Activated CD8-positive, alpha-beta T cell treated with anti-CD3 and anti-CD28 coated beads for 36 hours (primary cell): ENCODE data around the gene UBQLNL. TPM values are rescaled to one million over a fixed set of nuclear protein-coding genes. Genes with fewer than 3 reads are reported as not detected.

Source experiments
- ATAC-seq: fragments of 200-7000 bp; cut with Tn5 transposase; one replicate; pipeline ENCODE4 v1.10.0; 2021; ENCODE audit warnings: mild to moderate bottlenecking, moderate library complexity
- CTCF ChIA-PET: fragments of 350-600 bp; sonication (Branson Sonifier 250); formaldehyde crosslinking; loops from one replicate; lab custom pipeline; 2021; ENCODE audit warnings: antibody characterized with exemption; lab: Charles Lee
- POLR2A ChIA-PET: fragments of 350-600 bp; sonication (Branson Sonifier 250); formaldehyde crosslinking; loops from one replicate; lab custom pipeline; 2021; ENCODE audit warnings: antibody characterized with exemption; lab: Charles Lee
- DNase-seq: peaks from one replicate; pipeline ENCODE4 v3.0.0-alpha.2; 2020
- H3K27ac Mint-ChIP-seq: one replicate; pipeline ENCODE4 v1.8.0; 2021; ENCODE audit warnings: mild to moderate bottlenecking, mixed read lengths
- H3K27me3 Mint-ChIP-seq: one replicate; pipeline ENCODE4 v1.8.0; 2021; ENCODE audit warnings: mixed read lengths
- H3K36me3 Mint-ChIP-seq: one replicate; pipeline ENCODE4 v1.8.0; 2021; ENCODE audit warnings: low read depth, mixed read lengths
- H3K4me1 Mint-ChIP-seq: one replicate; pipeline ENCODE4 v1.8.0; 2021; ENCODE audit warnings: low read depth, mixed read lengths
- H3K4me3 Mint-ChIP-seq: one replicate; pipeline ENCODE4 v1.8.0; 2021; ENCODE audit warnings: mild to moderate bottlenecking, moderate library complexity, mixed read lengths
- H3K9me3 Mint-ChIP-seq: one replicate; pipeline ENCODE4 v1.8.0; 2021; ENCODE audit warnings: mixed read lengths
- CTCF ChIP-seq: fragments of 200-600 bp; IDR thresholded peaks from one replicate; pipeline ENCODE4 v1.8.0; 2022; ENCODE audit warnings: antibody characterized with exemption, mild to moderate bottlenecking
- intact Hi-C: fragments of 100-400 bp; cut with micrococcal nuclease; formaldehyde crosslinking; loops from one replicate; pipeline ENCODE4 v1.10.0; 2022
- total RNA-seq, 2 experiments: library from RNA; stranded (reverse); gene quantifications; one replicate each; pipeline ENCODE4 v1.2.3, GENCODE V29; 2021

Gene UBQLNL
- total RNA-seq, 2 experiments from 2014 or later, result 0.25 TPM; not detected in 1

GRCh38 chr11:5528495-5528894, 12.0 kb upstream of the UBQLNL start:
- no peaks in the 10 kb centered on the region for H3K4me1 Mint-ChIP-seq
- ChIA-PET POLR2A (no interaction called here), CTCF (no interaction called here)
- DNase-seq (no peak), ATAC-seq (no peak)
- TF ChIP-seq CTCF, result no peak
- intact Hi-C loops, result no loop called here
- H3K27ac Mint-ChIP-seq, result no peak overlapping the region
- no peaks in the 10 kb centered on the region for H3K9me3 Mint-ChIP-seq
- no peak overlapping the region for H3K4me3 Mint-ChIP-seq
- H3K36me3 Mint-ChIP-seq, result no peaks in the 10 kb centered on the region
- no peaks in the 10 kb centered on the region for H3K27me3 Mint-ChIP-seq

GRCh38 chr11:5527716-5528115, 11.2 kb upstream of the UBQLNL start:
- intact Hi-C loops, result no loop called here
- Mint-ChIP-seq H3K9me3 (no peaks in the 10 kb centered on the region), H3K4me1 (no peaks in the 10 kb centered on the region), H3K27me3 (no peaks in the 10 kb centered on the region), H3K27ac (no peak overlapping the region), H3K36me3 (no peaks in the 10 kb centered on the region), H3K4me3 (no peak overlapping the region)
- DNase-seq (no peak), ATAC-seq (no peak)
- no peak for TF ChIP-seq CTCF
- ChIA-PET POLR2A (no interaction called here), CTCF (no interaction called here)

- TF ChIP-seq CTCF, result no peak
- no peak overlapping the region for H3K4me3 Mint-ChIP-seq
- H3K27ac Mint-ChIP-seq, result no peak overlapping the region
- POLR2A ChIA-PET, result no interaction called here
- H3K4me1 Mint-ChIP-seq, result no peaks in the 10 kb centered on the region
- H3K36me3 Mint-ChIP-seq, result no peaks in the 10 kb centered on the region
- no peaks in the 10 kb centered on the region for H3K9me3 Mint-ChIP-seq
- CTCF ChIA-PET, result interaction anchor here (1.0 kb wide), 1 partner anchor 48 kb away, joined by 3 read pairs; no protein-coding TSS in a partner anchor
- ATAC-seq (no peak), DNase-seq (no peak)
- H3K27me3 Mint-ChIP-seq, result no peaks in the 10 kb centered on the region
- intact Hi-C loops, result no loop called here
Measured at GRCh38 chr11:5524756-5525155, 8.3 kb upstream of the UBQLNL start.

GRCh38 chr11:5522308-5522707, 5.8 kb upstream of the UBQLNL start:
- no peaks in the 10 kb centered on the region for H3K36me3 Mint-ChIP-seq
- ATAC-seq (no peak), DNase-seq (no peak)
- ChIA-PET POLR2A (no interaction called here), CTCF (no interaction called here)
- no peak for TF ChIP-seq CTCF
- no peaks in the 10 kb centered on the region for H3K27me3 Mint-ChIP-seq
- H3K4me3 Mint-ChIP-seq, result no peak overlapping the region
- H3K27ac Mint-ChIP-seq, result no peak overlapping the region
- H3K4me1 Mint-ChIP-seq, result no peaks in the 10 kb centered on the region
- intact Hi-C loops, result no loop called here
- H3K9me3 Mint-ChIP-seq, result no peaks in the 10 kb centered on the region

GRCh38 chr11:5521540-5521939, 5.0 kb upstream of the UBQLNL start:
- no peak overlapping the region for H3K27ac Mint-ChIP-seq
- DNase-seq (no peak), ATAC-seq (no peak)
- intact Hi-C loops, result no loop called here
- POLR2A ChIA-PET, result no interaction called here
- no peaks in the 10 kb centered on the region for H3K27me3 Mint-ChIP-seq
- no peaks in the 10 kb centered on the region for H3K9me3 Mint-ChIP-seq
- no peak overlapping the region for H3K4me3 Mint-ChIP-seq
- CTCF ChIA-PET, result no interaction called here
- H3K36me3 Mint-ChIP-seq, result no peaks in the 10 kb centered on the region
- no peak for TF ChIP-seq CTCF
- no peaks in the 10 kb centered on the region for H3K4me1 Mint-ChIP-seq
